ENCODE data around the gene RFWD3. TPM values are rescaled to one million over a fixed set of nuclear protein-coding genes. Genes with fewer than 3 reads are reported as not detected.

Gene RFWD3
- total RNA-seq, 1 donor, result 18.8 TPM

DNA sequence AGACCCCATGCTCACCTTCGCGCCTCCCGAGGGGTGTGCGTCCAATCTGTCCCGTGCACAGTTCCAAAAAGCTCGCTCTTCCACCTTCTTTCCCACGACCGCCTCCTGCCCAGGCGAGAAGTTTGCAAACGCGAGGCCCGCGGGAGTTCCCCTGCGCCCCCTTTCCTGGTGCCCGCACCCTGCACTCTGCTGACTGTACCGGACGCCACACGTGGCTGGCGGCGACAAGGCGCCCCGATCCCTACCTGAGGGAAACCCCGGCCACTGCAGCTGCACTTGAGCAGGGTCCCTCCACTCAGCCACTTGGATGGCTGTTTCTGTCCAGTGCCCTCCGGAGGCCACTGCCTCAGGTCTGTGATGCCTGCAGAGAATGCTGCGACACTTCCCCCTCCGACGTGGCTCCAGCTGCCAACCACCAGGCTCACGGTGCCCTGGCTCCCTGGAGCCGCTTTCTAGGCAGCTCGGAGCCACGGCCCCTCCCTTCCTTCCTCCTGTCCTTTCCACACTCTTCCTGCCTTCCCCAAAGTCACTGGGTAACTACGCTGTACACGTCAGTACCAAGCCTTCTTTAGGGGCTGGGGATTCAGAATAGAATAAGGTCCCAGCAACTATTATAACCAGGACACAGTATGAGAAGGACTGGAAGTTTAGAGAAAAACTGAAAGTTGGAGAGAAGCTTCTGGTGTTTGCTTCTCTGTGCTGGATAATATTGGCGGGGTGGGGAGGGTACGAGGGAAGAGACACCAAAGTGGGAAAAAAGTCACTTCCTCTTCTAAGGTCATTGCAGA is 34.0 kb upstream of the RFWD3 start, which contains the start of gene MLKL:
Gene MLKL, minus strand, starts transcription at position 425 of the 788 bp plus-strand sequence. CDS start 5,105 bp downstream, outside the sequence.
- H3K27ac ChIP-seq (ENCODE audit: low read depth, low read length), result peak within 1 kb of the TSS; percentile 86
- no peaks in the 10 kb centered on the region for H3K27me3 ChIP-seq (ENCODE audit: insufficient read depth, low read length)

DNA sequence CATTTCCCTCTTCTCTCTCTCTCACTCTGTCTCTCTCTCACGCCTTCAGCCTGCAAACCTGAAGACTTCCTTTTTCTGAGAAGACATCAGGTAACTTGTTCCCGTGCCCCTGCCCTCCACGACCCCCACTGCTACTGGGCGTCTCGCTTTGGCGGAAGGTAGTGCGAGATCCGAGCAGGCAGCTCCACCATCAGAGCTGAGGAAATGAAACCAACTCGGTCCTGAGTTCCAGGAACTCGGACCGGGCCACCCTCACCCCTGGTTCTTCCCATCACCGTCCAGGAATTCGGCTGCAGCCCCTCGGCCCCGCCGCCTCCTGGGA is 33.4 kb upstream of the RFWD3 start:
- H3K27ac ChIP-seq (ENCODE audit: low read depth, low read length), result peak overlapping the region; percentile 86
- no peaks in the 10 kb centered on the region for H3K9me3 ChIP-seq (ENCODE audit: low read depth, low read length)
- peak overlapping the region; percentile 99 for H2AFZ ChIP-seq (ENCODE audit: low read length)
- H3K4me3 ChIP-seq (ENCODE audit: insufficient read depth, low read length), result peak overlapping the region; percentile 97
- TF ChIP-seq, protein P1, sequence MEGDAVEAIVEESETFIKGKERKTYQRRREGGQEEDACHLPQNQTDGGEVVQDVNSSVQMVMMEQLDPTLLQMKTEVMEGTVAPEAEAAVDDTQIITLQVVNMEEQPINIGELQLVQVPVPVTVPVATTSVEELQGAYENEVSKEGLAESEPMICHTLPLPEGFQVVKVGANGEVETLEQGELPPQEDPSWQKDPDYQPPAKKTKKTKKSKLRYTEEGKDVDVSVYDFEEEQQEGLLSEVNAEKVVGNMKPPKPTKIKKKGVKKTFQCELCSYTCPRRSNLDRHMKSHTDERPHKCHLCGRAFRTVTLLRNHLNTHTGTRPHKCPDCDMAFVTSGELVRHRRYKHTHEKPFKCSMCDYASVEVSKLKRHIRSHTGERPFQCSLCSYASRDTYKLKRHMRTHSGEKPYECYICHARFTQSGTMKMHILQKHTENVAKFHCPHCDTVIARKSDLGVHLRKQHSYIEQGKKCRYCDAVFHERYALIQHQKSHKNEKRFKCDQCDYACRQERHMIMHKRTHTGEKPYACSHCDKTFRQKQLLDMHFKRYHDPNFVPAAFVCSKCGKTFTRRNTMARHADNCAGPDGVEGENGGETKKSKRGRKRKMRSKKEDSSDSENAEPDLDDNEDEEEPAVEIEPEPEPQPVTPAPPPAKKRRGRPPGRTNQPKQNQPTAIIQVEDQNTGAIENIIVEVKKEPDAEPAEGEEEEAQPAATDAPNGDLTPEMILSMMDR (IDR thresholded peaks at IDR 0.05; ENCODE audit: extremely low read depth, low read depth, low read length), result no peak
- H3K27me3 ChIP-seq (ENCODE audit: insufficient read depth, low read length), result no peaks in the 10 kb centered on the region
- H3K36me3 ChIP-seq (ENCODE audit: insufficient read depth, low read length), result no peaks in the 10 kb centered on the region
- peaks cover 27% of the 10 kb centered on the region for H3K4me1 ChIP-seq (ENCODE audit: insufficient read depth, low read length)
- peak overlapping the region; percentile 87 for H3K4me2 ChIP-seq (ENCODE audit: insufficient read depth, low read length)
- H3K79me2 ChIP-seq (ENCODE audit: insufficient read depth, low read length), result peaks cover 25% of the 10 kb centered on the region
- no peak for DNase-seq (ENCODE audit: insufficient read length, low spot score, missing footprints)
- no peaks in the 10 kb centered on the region for H4K20me1 ChIP-seq (ENCODE audit: insufficient read depth, low read length)

More for the DNA sequence above, 34.0 kb upstream of the RFWD3 start, which contains the start of gene MLKL:
- peak; percentile 81 for DNase-seq (ENCODE audit: insufficient read length, low spot score, missing footprints)
- Histone ChIP-seq H4K20me1 (ENCODE audit: insufficient read depth, low read length) (no peaks in the 10 kb centered on the region), H3K36me3 (ENCODE audit: insufficient read depth, low read length) (no peaks in the 10 kb centered on the region), H3K4me2 (ENCODE audit: insufficient read depth, low read length) (peak within 1 kb of the TSS; percentile 87), H3K79me2 (ENCODE audit: insufficient read depth, low read length) (peaks cover 22% of the 10 kb centered on the region), H3K9me3 (ENCODE audit: low read depth, low read length) (no peaks in the 10 kb centered on the region), H3K4me1 (ENCODE audit: insufficient read depth, low read length) (peaks cover 27% of the 10 kb centered on the region), H2AFZ (ENCODE audit: low read length) (peak within 1 kb of the TSS; percentile 99), H3K4me3 (ENCODE audit: insufficient read depth, low read length) (peak within 1 kb of the TSS; percentile 97)
- TF ChIP-seq, protein P1 (IDR thresholded peaks at IDR 0.05; ENCODE audit: extremely low read depth, low read depth, low read length), result no peak

DNA sequence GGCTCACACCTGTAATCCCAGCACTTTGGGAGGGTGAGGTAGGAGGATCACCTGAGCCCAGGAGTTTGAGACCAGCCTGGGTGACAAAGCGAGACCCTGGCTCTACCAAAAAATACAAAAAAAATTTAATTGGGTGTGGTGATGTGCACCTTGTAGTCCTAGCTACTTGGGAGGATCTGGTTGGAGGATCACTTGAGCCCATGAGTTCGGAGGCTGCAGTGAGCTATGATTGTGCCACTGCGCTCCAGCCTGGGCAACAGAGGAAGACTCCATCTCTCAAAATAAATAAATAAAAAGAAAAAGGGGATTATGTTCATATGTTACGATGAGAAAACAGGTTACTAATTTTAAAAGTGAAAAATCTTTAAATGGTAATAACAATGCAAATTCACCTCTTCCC is 33.0 kb upstream of the RFWD3 start:
- H4K20me1 ChIP-seq (ENCODE audit: insufficient read depth, low read length), result no peaks in the 10 kb centered on the region
- peaks cover 25% of the 10 kb centered on the region for H3K79me2 ChIP-seq (ENCODE audit: insufficient read depth, low read length)
- H2AFZ ChIP-seq (ENCODE audit: low read length), result no peak overlapping the region
- H3K9me3 ChIP-seq (ENCODE audit: low read depth, low read length), result no peaks in the 10 kb centered on the region
- peaks cover under 1% of the 10 kb centered on the region for H3K36me3 ChIP-seq (ENCODE audit: insufficient read depth, low read length)
- no peak overlapping the region for H3K27ac ChIP-seq (ENCODE audit: low read depth, low read length)
- TF ChIP-seq, protein P1 (IDR thresholded peaks at IDR 0.05; ENCODE audit: extremely low read depth, low read depth, low read length), result no peak
- no peaks in the 10 kb centered on the region for H3K27me3 ChIP-seq (ENCODE audit: insufficient read depth, low read length)
- peaks cover 27% of the 10 kb centered on the region for H3K4me1 ChIP-seq (ENCODE audit: insufficient read depth, low read length)
- H3K4me3 ChIP-seq (ENCODE audit: insufficient read depth, low read length), result peak overlapping the region; percentile 97
- peak overlapping the region; percentile 87 for H3K4me2 ChIP-seq (ENCODE audit: insufficient read depth, low read length)
- DNase-seq (ENCODE audit: insufficient read length, low spot score, missing footprints), result no peak

DNA sequence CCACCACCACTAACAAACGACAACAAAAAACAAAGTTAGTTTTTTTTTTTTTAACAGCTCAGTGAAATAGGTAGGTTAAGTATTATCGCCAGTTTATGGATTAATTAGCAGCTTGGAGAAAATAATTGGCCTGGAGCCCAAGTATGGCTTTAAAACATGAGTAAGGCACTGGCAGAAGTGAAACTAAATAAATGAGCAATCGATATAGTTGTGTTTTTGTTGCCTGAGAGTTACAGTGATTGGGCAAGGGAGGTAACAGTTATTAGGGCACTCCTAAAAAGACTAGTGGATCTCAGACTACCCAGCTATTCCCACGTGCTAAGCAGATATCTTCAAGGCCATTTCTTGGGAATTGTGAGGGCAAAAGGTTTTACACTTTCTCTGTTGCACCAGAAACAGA is 31.5 kb upstream of the RFWD3 start:
- H3K79me2 ChIP-seq (ENCODE audit: insufficient read depth, low read length), result peaks cover 25% of the 10 kb centered on the region
- peaks cover 6% of the 10 kb centered on the region for H3K36me3 ChIP-seq (ENCODE audit: insufficient read depth, low read length)
- no peaks in the 10 kb centered on the region for H4K20me1 ChIP-seq (ENCODE audit: insufficient read depth, low read length)
- no peaks in the 10 kb centered on the region for H3K9me3 ChIP-seq (ENCODE audit: low read depth, low read length)
- H3K4me2 ChIP-seq (ENCODE audit: insufficient read depth, low read length), result peak overlapping the region; percentile 71
- peak overlapping the region; percentile 43 for H2AFZ ChIP-seq (ENCODE audit: low read length)
- TF ChIP-seq, protein P1 (IDR thresholded peaks at IDR 0.05; ENCODE audit: extremely low read depth, low read depth, low read length), result no peak
- peak; percentile 58 for DNase-seq (ENCODE audit: insufficient read length, low spot score, missing footprints)
- H3K27ac ChIP-seq (ENCODE audit: low read depth, low read length), result peak overlapping the region; percentile 5
- H3K27me3 ChIP-seq (ENCODE audit: insufficient read depth, low read length), result no peaks in the 10 kb centered on the region
- H3K4me3 ChIP-seq (ENCODE audit: insufficient read depth, low read length), result peak overlapping the region; percentile 13
- peaks cover 27% of the 10 kb centered on the region for H3K4me1 ChIP-seq (ENCODE audit: insufficient read depth, low read length)

Measured in osteoblast (primary cell).